GM21526 (cell line): ENCODE results near the gene RYR3.
"Not testable (repeated sequence)": the region's sequence is repeated elsewhere in the genome, so short reads cannot be mapped to it uniquely, and the experiment has no call there.

Experiments used
- ATAC-seq: cut with Tn5 transposase; IDR thresholded peaks from one replicate; pipeline ENCODE4 v1.9.1; 2021; ENCODE audit warnings: moderate library complexity; ENCODE audit not compliant: unreplicated experiment, low FRiP score

RYR3 gene

DNA sequence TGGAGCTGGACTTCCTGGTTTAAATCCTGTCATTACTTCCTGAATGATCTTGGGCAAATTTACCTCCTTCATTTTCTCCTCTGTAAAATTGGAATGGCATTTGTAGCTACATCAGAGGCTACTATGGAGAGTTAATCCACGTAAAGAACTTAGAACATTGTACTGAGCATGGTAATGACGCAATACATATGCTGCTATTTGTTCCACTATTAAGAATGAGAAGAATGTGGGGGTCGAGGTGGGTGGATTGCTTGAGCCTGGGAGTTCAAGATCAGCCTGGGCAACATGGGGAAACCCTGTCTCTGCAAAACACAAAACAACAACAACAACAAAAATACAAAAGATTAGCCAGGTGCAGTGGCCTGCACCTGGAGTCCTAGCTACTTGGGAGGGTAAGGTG is 250.6 kb downstream of the RYR3 start:
- no peak for ATAC-seq

DNA sequence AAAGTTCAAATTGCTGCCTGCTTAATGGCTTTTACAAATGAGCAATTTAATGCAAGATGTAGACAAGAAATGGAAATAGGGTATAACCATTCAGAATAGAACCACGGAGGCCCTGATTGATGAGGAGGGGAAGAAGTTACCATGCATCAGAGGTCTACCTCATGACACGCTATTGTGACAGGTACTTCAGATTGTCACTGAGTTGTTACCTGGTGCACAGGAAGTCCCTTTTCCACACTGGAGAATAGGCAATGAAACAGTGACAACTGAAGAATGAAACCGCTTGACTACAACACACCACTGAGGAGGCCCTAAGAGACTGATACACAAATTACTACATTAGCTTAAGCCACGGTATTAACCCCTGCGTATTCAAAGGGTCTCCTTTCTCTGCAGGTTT is 251.2 kb downstream of the RYR3 start:
- ATAC-seq = no peak

DNA sequence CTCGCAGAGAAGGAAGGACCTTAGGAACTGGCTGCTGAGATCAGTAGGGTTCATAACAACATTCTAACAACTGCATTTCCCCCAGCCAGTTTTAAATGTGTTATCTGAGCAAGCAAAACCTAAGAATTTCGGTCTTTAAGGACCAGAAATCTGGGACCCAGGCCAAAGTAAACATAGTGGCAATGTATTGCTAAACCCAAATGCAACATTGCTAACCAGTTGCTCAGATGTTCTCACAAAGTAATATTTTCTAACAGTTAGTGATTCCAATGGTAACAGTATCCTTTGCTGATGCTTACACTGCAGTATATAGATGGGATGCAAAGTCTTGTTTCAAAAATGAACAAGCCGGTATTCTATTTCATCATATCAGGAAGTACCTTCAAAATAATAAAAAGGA is 254.3 kb downstream of the RYR3 start:
- no peak for ATAC-seq

DNA sequence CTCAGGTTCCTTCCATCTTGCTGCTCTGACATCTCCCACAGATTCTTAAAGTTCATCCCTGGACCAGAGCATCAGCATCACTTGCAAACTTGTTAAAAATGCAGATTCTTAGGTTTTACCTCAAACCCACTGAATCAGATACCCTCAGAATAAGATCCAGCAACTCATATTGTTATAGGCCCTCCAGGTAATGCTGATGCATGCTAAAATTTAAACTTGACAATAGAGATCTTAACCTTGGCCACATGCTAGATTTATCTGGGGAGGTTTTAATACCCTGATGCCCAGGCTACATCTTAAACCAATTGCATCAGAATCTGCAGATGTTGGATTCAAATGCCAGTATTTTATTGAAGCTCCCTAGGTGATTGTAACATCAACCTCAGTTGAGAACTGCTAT is 256.9 kb downstream of the RYR3 start:
- ATAC-seq = no peak

DNA sequence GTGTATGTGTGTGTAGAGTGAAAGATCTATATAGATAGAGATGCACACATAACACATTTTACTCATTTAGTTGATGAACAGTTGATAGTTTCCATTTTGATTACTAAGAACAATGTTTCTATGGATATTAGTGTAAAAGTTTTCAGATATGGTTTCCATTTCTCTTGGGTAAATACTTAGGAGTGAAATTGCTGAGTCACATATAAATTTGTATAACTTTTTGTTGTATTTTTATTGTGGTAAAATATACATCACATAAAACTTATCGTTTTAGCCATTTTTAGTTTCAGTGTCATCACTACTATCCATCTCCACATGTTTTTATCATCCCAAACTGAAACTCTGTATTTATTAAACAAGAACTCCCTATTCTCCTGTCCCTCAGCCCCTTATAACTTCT is 258.3 kb downstream of the RYR3 start:
- ATAC-seq = no peak

DNA sequence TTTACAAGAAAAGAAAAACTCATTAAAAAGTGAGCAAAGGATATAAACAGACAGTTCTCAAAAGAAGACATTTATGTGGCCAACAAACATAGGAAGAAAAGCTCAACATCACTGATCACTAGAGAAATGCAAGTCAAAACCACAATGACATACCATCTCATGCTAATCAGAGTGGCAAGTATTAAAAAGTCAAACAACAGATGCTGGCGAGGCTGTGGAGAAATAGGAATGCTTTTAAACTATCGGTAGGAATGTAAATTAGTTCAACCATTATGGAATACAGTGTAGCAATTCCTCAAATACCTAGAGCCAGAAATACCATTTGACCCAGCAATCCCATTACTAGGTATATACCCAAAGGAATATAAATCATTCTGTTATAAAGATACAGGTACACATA is 267.1 kb downstream of the RYR3 start:
- not testable (repeated sequence) for ATAC-seq

DNA sequence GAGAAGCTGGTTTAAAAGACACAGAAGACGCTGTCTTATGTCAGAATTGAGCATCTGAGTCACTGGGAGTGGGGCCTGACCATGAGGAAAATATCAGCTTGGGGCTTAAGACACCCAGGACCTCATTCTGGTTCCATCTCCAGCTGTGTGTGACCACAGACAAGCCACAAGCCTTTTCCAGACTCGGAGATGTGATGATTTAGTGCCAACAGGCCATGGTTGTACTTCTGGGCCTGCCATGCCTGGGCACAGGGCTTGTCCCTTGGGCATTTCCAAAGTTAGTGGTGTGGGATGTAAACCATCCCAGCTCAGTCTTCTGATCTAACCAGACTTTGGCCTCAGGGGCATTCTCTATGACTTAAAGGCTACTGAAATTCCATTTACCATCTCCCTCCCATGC is 269.8 kb downstream of the RYR3 start:
- no peak for ATAC-seq

DNA sequence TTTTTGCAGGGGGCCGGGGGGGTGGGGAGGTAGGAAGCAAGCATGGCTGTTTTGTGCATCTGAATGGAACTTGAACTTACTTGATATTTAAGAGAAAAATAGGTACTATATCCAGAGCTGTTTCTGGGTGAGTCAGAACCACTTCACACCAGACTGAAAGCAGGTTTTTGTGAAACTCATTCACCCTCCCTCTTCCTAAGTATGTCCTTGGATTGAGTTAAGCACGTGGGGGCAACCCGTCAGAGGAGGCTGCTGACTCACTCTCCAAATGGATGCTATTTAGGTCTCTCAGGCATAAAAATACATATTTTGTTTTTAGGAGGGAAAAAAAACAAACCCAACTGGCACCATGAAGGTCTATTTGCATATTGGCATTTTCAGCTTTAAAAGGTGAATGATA is 270.3 kb downstream of the RYR3 start:
- no peak for ATAC-seq

DNA sequence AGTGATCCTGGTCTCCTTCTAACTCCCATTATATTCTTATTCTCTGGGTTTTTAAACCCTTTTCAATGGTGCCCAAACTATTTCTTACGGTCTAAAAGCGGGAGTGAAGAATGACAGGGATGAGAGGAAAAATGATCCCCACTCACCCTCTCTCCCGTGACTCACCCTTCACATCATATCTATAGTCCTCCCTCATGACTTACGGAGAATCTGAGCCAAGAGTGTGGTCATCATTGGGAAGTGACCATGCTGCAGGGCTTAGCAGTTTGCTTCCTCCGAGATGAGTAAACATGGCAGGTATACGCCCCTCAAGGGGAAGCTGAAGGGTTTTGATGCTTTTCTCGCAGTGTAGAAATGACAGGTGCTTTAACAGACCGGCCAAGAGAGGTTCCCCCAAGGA is 274.0 kb downstream of the RYR3 start:
- ATAC-seq = no peak

DNA sequence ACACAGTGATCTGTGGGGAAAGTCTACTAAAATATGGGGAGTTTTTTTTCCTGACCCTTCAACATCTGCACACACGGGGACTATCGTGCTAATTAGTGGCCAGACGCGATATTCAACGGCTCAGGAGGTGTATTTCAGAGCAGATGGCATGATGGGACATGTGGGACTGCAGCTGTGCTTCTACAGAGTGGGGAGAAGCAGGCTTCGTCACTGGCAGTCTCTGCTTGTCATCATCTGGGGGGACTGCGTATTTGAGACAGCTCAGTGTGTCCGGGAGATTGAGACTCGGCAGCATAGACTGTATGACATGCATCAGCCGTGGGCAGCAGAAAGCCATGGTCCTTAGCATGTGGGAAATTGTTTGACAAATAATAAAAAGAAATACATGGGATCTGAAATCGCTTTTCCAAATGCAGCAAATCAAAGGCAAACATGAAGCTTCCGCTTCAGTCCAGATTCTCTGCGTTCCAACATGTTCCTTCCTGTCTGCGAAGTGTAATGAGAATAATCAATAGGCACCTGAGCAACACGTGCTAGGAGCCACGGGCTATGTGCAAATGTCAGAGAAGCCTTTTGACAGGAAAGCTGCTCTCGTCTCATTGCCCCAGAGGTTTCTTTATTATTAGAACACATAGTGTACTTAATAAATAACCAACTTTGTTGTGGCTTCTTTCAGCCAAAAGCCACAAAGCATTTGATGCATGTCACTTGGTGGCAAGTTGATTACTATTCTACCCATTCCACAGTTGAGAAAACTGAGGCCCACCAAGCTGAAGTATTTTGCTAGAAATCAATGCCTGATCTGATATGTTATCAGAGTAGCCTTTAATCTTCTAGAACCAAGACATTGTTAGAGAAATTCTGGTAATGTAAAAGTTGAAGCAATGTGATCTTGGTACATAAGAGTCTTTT is 276.3 kb downstream of the RYR3 start:
- ATAC-seq = no peak

DNA sequence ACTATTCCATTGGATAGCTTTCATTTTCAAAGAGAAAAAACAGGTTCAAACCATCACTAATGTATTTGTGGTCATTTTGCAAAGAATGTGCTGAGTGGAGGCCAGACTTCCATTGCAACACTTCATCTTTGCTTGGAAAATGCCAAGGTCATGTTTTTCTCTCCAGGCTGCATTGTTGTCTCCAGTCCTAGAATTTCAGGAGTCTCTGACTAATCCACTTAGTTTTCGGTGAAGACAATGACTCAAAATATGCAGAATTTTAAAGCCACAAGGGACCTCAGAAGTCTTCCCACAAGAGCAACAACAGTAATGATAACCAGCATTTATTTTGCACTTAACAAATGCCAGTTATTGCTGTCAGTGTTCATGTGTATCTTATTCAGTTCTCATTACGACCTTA is 277.0 kb downstream of the RYR3 start:
- ATAC-seq = no peak

DNA sequence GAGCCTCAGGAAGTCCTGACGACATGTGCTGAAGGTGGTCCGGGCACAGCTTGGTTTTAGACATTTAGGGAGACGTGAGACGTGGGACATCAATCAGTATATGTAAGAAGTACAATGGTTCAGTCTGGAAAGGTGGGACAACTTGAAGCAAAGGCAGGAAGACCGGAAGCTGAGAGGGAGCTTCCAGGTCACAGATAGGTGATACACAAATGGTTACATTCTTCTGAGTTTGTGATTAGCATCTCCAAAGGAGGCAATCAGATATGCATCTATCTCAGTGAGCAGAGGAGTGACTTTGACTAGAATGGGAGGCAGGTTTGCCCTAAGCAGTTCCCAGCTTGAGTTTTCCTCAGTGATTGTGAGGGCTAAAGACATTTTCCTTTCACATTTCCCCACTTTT is 282.1 kb downstream of the RYR3 start:
- no peak for ATAC-seq

DNA sequence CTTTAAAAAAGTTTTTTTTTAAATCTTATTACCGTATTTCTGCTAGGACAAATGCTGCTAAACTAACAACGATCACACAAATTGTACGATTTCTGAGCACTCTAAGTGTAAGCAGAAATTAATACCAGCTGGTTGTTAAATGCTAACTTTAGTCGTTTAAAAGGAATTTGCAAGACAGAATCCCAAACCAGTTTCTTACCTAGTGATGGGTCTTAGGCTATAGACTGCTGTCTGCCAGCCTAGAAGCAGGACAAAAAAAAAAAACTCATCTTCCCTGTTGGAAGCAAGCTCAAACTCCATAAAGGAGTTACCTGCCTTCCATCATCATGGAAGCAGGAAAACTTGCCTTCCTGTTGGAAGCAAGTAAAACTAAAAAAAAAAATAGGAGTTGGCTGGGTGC is 287.6 kb downstream of the RYR3 start:
- not testable (repeated sequence) for ATAC-seq

DNA sequence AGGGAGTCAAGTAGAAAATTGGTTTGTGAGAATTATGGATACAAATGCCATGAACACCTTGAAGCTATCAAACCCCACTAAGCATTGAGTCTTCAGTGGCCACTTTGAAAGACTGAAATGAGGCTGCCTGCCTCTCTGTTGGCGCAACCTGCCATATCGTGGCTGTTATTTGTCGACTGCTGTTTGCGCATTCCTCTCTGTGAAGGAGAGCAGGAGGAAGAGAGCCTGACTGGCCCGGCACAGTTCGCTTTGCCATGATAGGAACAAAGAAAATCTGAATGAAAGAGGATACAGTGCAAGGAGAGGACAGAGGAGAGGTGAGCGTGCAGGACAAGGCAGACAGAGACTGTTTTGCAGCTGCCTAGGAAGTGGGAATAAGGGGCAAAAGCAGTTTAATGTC is 289.4 kb downstream of the RYR3 start:
- ATAC-seq = no peak

DNA sequence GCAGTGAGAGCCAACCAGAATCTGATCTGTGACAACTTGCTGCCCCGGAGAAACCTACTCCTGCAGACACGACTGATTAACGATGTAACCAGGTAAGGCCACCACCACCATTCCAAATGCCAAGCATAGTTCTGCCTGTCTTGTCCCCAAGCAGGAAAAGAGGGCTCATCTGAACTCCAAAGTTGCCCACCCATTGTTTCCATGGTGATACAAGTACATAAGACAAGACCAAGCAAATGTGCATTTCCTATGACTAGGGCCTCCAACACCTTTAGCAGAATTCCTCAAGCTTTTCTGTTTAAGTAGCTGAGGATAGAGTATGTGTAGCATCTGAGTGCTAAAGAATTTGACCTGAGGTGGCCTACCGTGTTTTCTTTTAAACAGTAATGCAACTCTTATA is 290.7 kb downstream of the RYR3 start:
- no peak for ATAC-seq

DNA sequence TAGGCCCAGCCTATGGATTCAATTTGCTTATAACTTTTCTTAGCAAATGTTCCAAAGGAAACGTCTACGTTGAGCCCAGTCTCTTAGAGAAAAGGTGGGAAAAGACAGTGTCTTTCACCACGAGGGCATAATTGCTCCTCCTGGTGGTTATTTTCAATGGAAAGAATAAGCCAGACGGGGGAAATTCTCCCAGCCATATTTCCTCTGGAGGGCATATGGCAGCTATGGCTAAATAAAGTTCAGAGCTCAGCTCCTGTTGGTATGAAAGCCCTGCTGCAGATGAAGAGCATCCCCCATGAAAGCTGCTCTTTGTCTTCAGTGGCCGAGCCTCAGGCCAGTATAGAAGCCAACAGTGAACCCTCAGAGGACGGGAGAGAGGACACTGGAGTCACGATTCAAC is 297.9 kb downstream of the RYR3 start:
- no peak for ATAC-seq

DNA sequence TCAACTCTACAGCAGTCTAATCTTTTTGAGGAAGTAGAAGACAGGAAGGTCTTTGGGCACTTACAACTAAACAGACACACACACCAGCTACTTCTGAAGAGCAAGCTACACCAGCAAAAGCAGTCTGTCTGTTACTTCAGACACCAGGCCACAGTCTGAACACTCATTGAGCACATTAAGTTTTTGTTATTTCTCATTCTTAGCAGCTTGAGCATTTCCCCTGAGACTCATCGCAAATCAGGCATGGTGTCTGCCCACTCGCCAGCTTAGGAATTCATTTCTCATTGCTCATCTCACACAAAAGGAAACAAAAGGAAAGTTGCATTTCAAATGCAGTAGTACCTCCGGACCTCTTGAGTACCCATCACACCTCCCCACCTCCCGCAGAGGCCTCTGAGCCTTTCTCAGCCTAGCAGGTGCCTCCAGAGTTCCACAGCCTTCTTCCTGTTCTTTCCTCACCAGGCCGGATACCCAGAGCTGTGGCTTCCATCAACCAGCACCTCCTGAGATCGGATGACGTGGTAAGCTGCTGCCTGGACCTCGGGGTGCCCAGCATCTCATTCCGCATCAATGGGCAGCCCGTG is 302.0 kb downstream of the RYR3 start:
- ATAC-seq = no peak

DNA sequence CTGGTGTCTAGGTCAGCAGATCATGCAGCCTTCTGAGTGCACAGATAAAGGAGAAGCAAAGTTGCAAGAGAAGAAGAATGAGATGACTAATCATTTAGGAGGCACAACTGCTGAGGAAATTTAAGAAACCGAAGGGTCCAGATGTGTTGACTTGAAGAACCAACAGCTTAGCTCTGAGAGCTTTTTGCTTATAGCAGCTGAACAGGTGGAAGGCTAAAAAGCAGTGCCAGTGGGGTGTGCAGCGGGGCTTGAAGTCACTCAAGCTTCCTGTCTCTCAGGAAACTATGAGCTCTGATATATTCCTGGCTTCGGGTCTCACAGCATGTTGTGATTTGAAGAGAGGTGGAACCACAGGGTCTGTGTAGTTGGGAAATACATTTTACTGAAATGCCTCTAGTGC is 305.7 kb downstream of the RYR3 start:
- no peak for ATAC-seq

DNA sequence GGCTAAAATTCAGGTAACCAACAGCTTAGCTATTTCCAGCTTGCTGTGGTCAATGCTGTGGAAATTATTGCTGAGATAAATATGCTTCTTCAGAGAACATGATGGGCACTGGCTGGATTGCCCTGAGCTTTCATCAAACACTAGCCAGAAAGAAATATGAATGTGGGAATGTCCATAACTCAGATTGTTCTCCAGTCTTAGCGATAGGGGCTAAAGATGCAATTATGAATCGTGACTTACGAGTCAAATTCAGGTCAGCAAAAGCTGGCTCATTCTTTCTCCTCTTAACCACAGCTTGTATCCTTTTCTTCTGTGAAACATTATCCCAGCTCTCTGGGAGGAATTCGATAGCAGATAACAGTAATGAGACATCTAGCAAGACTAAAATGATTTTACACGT is 307.6 kb downstream of the RYR3 start:
- ATAC-seq = no peak

DNA sequence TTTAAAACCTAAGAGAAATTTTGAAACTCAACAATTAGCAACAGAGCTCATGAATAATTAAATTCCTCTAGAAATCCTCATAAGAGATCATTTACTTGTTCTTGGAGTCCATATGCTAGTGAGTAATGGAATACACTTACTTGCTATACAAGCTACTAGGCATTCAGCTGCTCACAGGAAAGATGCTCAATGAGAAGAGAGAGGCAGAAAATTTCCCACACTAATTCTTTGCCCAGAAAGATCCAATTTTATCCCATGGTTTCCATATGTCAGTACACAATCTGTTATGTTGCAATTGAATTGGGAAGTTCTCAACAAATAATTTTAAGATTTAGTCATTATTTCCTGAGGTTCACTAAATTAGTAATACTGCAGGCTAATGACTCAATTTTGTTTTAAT is 310.4 kb downstream of the RYR3 start:
- no peak for ATAC-seq

DNA sequence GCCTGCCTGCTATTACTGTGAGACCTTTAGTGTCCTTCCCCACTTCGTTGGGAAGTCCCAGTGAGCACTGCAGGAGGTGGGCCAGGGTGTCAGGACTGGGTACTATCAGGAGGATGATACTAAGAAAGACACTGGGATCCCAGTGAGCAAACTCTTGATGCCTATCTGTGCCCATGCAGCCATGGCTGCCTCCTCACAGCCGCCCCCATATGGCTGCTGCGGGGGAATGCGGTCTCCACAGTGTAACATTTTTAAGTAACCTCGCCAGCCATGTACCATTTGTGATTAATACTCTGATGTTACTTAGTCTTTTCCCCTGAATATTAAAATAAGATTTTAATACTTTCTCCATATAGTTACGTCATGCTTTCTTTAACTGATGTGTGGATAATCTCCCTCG is 312.2 kb downstream of the RYR3 start:
- ATAC-seq = no peak

DNA sequence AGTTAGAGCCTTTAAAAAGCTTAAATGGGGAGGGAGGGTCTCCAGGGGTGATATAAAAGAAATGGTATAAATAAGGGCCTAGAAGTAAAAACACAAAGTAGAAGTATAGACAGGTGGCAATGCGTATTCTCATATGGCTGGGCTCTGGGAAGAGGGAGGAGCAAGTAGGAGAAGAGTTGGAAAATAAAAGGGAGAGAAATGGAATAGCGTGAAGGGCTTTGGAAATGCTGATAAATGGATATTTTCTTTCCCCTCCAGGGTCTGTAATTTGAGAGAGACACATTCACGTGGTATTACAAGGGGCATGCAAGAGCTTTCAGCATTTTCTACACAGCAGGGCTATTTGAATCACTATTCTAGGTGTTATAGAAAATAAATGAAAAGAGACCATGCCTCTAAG is 313.7 kb downstream of the RYR3 start:
- ATAC-seq = no peak
